ENCODE results near the gene PSMD12. TPM values are rescaled to one million over a fixed set of nuclear protein-coding genes. Genes with fewer than 3 reads are reported as not detected.
"Not testable (repeated sequence)": the region's sequence is repeated elsewhere in the genome, so short reads cannot be mapped to it uniquely, and the experiment has no call there.

Gene PSMD12
- total RNA-seq, 1 experiment from 2014 or later, result 90.5 TPM

- not testable (repeated sequence) for H2BK120ac ChIP-seq (ENCODE audit: low read depth, low read length, poor library complexity, severe bottlenecking); H3K9ac ChIP-seq (ENCODE audit: extremely low read depth, insufficient read length, low read length); H3K4me2 ChIP-seq (ENCODE audit: insufficient read depth, insufficient read length, low read length); H3K27me3 ChIP-seq (ENCODE audit: insufficient read depth, low read length); H3K14ac ChIP-seq (ENCODE audit: insufficient read depth, low read length); H3K56ac ChIP-seq (ENCODE audit: insufficient read length, low read depth, low read length); H4K91ac ChIP-seq (ENCODE audit: insufficient read length, low read depth, low read length); H2BK5ac ChIP-seq (ENCODE audit: insufficient read length, low read length); H3K23me2 ChIP-seq (ENCODE audit: insufficient read length, low read depth, low read length, poor library complexity, severe bottlenecking); H3K4ac ChIP-seq (ENCODE audit: low read depth, low read length); H2BK15ac ChIP-seq (ENCODE audit: low read depth, low read length); H3K9me3 ChIP-seq (ENCODE audit: control insufficient read depth, low read depth, low read length); H3K4me1 ChIP-seq (ENCODE audit: insufficient read depth, low read length); H3T11ph ChIP-seq (ENCODE audit: low read length); H3K23ac ChIP-seq (ENCODE audit: insufficient read length, low read depth, low read length); H3K27ac Mint-ChIP-seq; H3K27ac ChIP-seq (ENCODE audit: insufficient read length, low read depth, low read length); H3K79me1 ChIP-seq (ENCODE audit: insufficient read depth, low read depth, low read length, poor library complexity, severe bottlenecking); H2AFZ ChIP-seq (ENCODE audit: low read length); H4K20me1 ChIP-seq (ENCODE audit: control insufficient read depth, insufficient read depth, insufficient read length); H2BK12ac ChIP-seq (ENCODE audit: insufficient read length, low read depth, low read length); H4K5ac ChIP-seq (ENCODE audit: insufficient read length, low read depth, low read length); H2BK20ac ChIP-seq (ENCODE audit: low read depth, low read length, poor library complexity, severe bottlenecking); H3K79me2 ChIP-seq (ENCODE audit: insufficient read depth, low read length); H4K8ac ChIP-seq (replicated peaks; ENCODE audit: insufficient read length, low read depth, low read length); H3K27me3 Mint-ChIP-seq (ENCODE audit: low read depth); H3K18ac ChIP-seq (ENCODE audit: insufficient read length, low read depth, low read length); H3K4me3 Mint-ChIP-seq; H2AK5ac ChIP-seq (ENCODE audit: insufficient read length, low read length)
- H3K4me1 Mint-ChIP-seq, result peaks cover 8 to 13% of the 10 kb centered on the region in 2 experiments
- H3K9me3 Mint-ChIP-seq, result peaks cover 13 to 17% of the 10 kb centered on the region in 2 experiments; a peak in 4 of 5 replicates
- WGBS (ENCODE audit: extremely low coverage, insufficient read length, low lambda C conversion rate), result no CpG with 5 or more reads among the region's 8 CpGs
- peak; percentile 54 for DNase-seq
- H3K36me3 Mint-ChIP-seq (ENCODE audit: insufficient read depth in 1 of 3, low read depth in 3 of 3), result peaks cover 0 to 13% (median 5%) of the 10 kb centered on the region in 3 experiments; a peak in 2 of 7 replicates
Observed at GRCh38 chr17:67331381-67332161, 34.8 kb downstream of the PSMD12 start.

Data from H9 (cell line).